Dermis microvascular lymphatic vessel endothelial cell (primary cell): ENCODE data around the gene CYP4B1. TPM values are rescaled to one million over a fixed set of nuclear protein-coding genes. Genes with fewer than 3 reads are reported as not detected.
"Not testable (repeated sequence)": the region's sequence is repeated elsewhere in the genome, so short reads cannot be mapped to it uniquely, and the experiment has no call there.

Experiments used
- DNase-seq, 2 donors: peaks; one replicate each; pipeline versions ENCODE4 v3.0.0 to v3.0.0-alpha.2; 2010; ENCODE audit warnings: low read depth in 2 of 2
- total RNA-seq: library from RNA; depleted of rRNA; stranded (reverse); fragments of >200 nt; gene quantifications from 2 replicates; pipeline ENCODE4 v1.2.1, GENCODE V29; 2014

CYP4B1 gene
- not detected in 2 replicates for total RNA-seq

DNA sequence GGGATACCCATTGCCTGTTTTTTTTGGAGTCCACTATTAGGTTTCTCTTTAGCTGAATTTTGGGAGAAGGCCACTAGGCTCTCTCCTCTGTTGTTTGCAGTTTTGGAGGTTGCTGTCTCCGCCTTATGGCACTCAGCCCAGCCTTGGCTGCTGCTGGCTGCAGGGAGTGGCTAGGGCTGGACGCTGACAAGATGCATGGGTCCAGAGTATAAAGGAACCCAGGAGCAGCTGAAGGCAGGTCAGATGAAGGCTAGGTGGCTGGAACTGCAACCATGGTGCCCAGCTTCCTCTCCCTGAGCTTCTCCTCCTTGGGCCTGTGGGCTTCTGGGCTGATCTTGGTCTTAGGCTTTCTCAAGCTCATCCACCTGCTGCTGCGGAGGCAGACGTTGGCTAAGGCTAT, at the start of gene CYP4B1:
TSS of gene CYP4B1 (plus strand) at position 237 of the 400 bp plus-strand sequence. CDS start at position 273, 36 bp downstream.
- no peak for DNase-seq

DNA sequence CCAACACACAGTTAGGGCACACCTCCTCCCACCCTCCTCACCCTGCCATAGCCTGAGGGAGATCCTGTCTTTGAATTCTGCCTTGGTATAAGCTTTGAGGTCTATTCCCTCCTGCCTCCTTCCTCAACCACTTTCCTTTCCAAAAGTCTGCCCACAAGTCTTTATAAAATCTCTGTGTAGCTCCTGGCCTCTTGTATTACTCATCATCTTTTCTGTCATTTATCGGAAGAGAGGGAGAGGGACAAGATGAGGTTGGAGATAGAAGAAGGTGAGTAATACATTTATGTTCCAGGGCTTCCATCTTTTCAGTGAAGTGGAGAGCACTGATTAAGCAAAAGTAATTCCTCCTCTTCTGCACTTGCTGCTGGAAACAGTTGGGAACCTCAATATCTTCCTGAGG, 49.4 kb upstream of the CYP4B1 start:
- DNase-seq: no peak

DNA sequence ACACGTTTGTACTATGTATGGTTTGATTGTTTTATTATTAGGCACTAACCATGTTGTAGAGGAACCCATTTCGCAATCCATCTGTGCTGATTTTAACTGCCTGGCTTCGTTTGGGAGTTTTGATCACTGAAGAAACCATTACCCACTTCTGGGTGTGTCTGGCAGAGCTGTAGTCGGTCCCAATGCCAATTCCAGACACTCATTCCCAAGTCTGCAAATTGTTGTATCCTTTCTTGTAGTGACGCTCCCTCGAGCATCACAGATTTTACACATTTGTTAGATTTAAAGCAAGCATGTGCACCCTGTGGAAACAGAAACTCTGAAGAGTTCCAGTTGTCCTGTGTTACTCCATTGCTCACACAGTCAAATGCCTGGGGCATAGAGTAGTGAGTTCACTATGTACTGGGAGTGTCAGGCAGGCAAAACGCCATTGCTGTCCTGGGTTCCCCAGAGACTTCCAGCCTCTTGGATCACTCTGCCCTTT, 48.9 kb upstream of the CYP4B1 start:
- DNase-seq: no peak

GRCh38 chr1:46753985-46754384, 44.9 kb upstream of the CYP4B1 start:
- no peak for DNase-seq

DNA sequence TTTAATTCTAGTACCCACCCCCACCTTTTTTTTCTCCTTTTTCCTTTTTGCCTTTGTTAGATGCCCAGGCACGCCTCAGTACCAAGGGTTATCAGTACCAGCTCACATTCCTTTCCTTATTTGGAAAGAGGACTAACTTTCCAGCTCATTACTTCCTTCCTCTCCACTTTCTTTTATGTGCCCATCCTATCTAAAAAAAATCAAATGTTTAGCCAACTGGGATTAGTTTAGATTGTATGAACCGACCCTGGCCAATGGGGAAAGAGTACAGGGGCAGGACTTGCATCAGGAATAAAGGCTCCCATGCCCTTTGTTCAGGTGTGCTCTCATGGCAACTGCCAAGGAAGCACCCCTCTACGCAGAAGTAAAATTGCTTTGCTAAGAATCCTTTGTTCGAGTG, 44.1 kb upstream of the CYP4B1 start:
- DNase-seq: peak; percentile 17 to 19

GRCh38 chr1:46755121-46755520, 43.7 kb upstream of the CYP4B1 start:
- DNase-seq: no peak

GRCh38 chr1:46757247-46757955, 41.4 kb upstream of the CYP4B1 start:
- DNase-seq: no peak

DNA sequence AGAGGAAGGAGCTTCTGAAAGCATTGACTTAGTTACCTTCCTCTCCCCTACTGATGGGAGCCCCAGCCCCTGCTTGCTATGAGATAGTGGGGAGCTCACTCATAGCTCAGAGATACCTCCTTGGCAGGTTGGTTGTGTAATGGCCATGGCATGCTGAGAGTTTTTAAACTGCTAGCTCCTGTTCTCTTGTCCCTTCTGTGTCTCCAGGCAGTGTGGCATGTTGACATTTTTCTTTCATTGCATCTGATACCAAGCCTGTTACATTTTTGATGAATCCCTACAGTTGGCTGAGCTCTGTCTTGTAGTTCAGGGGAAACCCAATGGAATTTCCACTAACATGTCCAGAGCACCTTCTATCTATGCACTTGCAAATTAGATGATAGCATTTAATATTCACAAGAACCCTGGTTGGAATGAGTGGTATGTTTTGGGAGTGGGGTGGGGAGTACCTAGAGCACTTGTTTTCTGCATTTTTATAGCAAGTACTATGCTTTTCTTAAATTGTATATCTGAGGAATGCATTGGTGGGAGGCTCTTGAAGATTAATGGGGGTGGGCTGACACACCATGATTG, 40.8 kb upstream of the CYP4B1 start:
- DNase-seq: no peak

DNA sequence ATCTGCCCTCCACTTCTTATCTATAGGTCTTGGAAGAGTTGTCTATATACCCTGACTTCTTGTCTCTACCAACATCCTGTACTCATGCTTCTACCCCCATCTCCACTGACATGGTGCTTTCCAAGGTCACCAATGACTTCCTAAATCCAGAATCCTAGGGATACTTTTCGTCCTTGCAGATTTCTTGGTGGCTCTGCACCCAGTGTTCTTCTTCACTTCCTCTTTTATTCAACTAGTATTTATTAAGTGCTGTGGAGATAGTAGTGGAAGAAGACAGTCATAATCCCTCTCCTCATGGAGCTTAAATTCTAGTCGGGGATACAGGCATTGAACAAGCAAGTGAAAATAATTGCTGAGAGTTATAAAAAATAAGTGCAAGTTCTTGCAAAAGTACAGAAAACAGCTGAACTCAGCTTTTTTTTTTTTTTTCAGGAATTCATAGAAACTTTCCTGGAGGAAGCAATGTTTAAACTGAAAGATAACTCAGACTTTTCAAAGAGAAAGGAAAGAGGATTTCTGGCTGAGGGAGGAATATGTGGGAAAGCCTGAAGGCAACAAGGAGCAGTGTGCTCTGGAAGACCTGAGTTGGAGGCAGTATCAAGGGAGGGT, 38.2 kb upstream of the CYP4B1 start:
- DNase-seq: no peak

- no peak for DNase-seq
Observed at GRCh38 chr1:46761740-46762139, 37.1 kb upstream of the CYP4B1 start.

DNA sequence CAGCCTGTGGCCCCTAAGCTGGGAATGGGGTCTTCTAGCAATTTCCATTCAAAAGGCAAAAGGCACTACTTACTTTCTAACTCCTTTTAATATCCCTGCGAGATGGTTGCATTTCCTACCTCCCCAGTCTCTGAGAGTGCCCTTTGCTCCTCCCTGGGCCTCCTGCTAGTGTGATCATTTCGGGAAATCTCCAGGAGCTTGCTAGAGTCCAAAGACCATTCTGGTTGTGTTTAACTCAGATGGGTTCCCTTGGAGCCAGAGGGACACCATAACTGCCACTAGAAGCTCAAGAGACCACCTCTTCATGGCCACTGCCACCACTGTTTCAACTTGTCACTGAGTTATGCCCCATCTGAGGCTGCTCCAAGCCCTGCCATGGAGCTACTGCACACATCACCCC, 34.4 kb upstream of the CYP4B1 start:
- DNase-seq: no peak

DNA sequence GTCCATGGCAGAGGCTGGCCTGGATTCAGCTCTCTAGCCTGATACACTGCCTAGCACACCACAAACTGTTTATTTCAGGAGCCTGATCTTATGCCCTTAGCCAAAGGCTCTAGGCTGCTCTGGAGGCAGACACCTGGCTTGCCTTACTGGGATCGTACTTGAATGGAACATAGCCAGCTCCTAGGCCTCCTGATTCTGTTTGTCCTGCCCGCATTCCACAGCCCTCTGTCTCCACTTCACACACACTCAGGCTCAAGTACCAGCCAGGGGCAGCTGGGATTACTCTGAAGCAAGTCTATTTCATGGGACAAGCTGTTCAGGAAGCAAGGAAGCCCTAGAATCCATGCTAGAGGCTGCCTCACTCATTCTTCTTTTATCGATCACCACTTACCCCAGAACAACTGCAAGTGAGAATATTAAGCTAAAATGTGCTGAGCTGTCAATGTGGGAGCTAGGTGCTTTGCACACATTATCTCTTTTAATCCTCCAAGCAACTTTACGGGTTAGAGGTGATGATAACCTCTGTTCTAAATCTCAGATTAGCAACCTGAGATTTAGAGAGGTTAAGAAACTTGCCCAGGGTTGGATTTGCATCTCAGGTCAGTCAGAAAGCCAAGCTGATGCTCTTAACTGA, 31.1 kb upstream of the CYP4B1 start:
- DNase-seq: no peak

- no peak for DNase-seq
Observed at GRCh38 chr1:46768445-46768844, 30.4 kb upstream of the CYP4B1 start.

GRCh38 chr1:46769028-46769740, 29.7 kb upstream of the CYP4B1 start:
- no peak for DNase-seq

- no peak for DNase-seq
Observed at GRCh38 chr1:46770541-46770940, 28.3 kb upstream of the CYP4B1 start.

DNA sequence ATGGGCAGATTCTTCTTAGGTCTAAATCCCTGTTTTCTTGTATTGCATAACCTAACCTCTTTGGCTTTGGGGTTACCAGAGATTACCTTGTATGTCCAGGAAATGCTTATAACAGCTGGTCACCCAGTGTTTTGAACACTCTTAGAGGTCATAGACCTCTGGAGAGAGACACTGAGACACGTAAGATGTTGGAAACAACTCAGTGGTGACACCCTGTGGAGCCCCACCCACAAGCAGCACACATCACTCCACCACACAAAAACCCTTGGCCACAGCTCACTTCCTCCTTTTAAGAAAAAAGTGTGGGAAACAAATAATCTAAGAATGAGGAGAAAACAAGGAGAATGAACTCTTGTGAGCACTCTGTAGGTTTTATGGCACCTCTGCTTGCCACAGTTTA, 26.3 kb upstream of the CYP4B1 start:
- no peak for DNase-seq

DNA sequence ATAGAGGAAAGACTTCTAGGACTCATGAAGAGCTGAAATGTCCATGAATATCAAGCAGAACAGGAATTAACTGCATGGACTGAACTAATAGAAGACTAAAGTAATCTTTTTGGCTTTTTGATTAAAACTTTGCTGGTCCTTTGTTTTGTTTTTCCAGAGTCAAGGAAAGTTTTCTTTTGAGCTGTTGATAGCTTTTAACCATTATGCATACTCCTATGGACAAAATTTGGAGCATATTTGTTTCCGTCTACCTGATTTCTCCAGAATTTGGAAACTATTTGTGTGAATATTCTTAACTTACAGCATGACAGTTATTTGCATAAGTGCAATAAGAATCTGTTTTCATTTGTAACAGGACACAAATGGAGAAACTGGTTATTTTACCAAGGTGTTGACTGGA, 24.5 kb upstream of the CYP4B1 start:
- DNase-seq: no peak

DNA sequence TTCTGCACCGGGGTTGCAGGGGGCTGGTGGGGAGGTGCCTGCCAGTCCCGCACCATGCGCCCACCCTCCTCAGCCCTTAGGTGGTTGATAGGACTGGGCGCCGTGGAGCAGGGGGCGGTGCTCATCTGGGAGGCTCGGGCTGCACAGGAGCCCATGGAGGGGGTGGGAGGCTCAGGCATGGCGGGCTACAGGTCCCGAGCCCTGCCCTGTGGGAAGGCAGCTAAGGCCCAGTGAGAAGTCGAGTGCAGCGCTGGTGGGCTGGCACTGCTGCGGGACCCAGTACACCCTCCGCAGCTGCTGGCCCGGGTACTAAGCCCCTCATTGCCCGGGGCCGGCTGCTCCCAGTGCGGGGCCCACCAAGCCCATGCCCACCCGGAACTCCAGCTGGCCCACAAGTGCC, 20.4 kb upstream of the CYP4B1 start:
- not testable (repeated sequence) for DNase-seq

DNA sequence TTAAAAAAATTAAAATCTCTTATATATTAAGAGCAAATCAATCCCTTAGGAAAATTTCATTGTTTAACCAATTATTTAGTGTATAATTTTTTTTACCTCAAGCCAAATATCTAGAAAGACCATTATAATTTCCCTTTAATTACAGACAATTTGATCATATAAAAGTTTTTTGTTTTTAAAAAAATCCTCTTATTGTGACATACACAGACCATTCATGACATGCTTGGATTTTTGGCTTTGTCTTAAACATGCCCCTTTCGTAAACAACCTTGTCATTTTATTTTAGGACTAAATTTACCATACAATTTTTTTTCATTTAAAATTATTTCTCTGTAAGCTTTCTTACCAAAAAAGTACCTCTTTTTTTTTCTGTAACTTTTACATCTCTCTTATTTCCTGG, 14.2 kb upstream of the CYP4B1 start:
- DNase-seq: no peak

GRCh38 chr1:46788634-46789033, 10.2 kb upstream of the CYP4B1 start:
- not testable (repeated sequence) for DNase-seq

DNA sequence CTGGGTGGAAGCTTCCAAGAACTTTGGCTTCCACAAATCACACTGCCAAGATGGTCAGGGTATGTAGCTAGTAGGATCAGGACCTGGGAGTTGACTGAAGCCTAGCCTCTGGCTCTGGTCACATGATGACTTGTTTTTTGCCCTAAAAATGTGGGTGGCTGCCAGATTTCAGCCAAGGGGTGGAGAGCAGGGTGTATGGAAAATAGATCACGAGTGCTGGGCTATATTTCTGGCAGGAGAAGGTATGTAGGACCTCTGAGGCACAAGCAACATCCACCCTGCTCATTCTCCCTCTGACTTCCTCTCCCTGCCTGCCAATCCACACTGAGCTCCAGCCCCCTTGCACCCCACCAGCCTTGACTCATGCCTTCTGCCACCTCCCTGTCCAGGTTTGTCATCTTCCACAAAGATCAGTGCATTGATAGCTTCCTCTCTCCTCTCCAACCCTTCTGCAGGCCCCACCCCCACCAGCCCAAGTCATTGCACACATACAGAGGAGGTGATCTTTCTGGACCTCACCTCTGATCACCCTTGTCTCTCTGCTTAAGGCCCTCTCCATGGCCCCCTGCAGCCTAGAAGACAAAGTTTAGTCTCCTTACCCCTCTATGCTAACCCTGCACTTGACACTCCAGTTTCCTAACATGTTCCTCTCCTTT, 8.3 kb upstream of the CYP4B1 start:
- DNase-seq: no peak
